ENCODE results near the gene EBP. TPM values are rescaled to one million over a fixed set of nuclear protein-coding genes. Genes with fewer than 3 reads are reported as not detected.

EBP gene
- total and polyA plus RNA-seq, 9 of the 15 experiments (the other 6 are each of a cell fraction or from before 2014, with no cell fraction given) = 228 to 987 (median 274) TPM

GRCh38 chrX:48573690-48574269, 52.2 kb downstream of the EBP start (continued):
- peak; percentile 98 for TF ChIP-seq ZNF740 (CRISPR knock-in tag; IDR thresholded peaks at IDR 0.05)
- TF ChIP-seq ZNF740 (tag; IDR thresholded peaks at IDR 0.05) = no peak; a peak in 1 of 4 replicates
- no peak for TF ChIP-seq ZFP30 (CRISPR knock-in tag; IDR thresholded peaks at IDR 0.05; ENCODE audit: borderline replicate concordance)
- peak; percentile 86 for TF ChIP-seq KHSRP (IDR thresholded peaks at IDR 0.05)
- TF ChIP-seq, protein P1, sequence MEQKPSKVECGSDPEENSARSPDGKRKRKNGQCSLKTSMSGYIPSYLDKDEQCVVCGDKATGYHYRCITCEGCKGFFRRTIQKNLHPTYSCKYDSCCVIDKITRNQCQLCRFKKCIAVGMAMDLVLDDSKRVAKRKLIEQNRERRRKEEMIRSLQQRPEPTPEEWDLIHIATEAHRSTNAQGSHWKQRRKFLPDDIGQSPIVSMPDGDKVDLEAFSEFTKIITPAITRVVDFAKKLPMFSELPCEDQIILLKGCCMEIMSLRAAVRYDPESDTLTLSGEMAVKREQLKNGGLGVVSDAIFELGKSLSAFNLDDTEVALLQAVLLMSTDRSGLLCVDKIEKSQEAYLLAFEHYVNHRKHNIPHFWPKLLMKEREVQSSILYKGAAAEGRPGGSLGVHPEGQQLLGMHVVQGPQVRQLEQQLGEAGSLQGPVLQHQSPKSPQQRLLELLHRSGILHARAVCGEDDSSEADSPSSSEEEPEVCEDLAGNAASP (IDR thresholded peaks at IDR 0.05) = no peak
- TF ChIP-seq CREM (IDR thresholded peaks at IDR 0.05; ENCODE audit: low read depth) = peak; percentile 87
- TF ChIP-seq MEF2D (tag; conservative IDR thresholded peaks at IDR 0.05; ENCODE audit: low read depth) = peak; percentile 55; the same call in 1 of the 2 replicates
- peak; percentile 96 for TF ChIP-seq NFIC (IDR thresholded peaks at IDR 0.05)
- no peak for TF ChIP-seq PURB (CRISPR knock-in tag; IDR thresholded peaks at IDR 0.05; ENCODE audit: low read depth)
- no peak for TF ChIP-seq COPS2 (conservative IDR thresholded peaks at IDR 0.05)
- no peak for TF ChIP-seq C11orf30 (IDR thresholded peaks at IDR 0.05; ENCODE audit: low read depth)
- no peak for TF ChIP-seq HOXB6 (CRISPR knock-in tag; IDR thresholded peaks at IDR 0.05; ENCODE audit: borderline replicate concordance)
- TF ChIP-seq ATF3 (IDR thresholded peaks at IDR 0.05) = peak; percentile 96
- TF ChIP-seq ATF3 (CRISPR knock-in tag; conservative IDR thresholded peaks at IDR 0.05) = no peak
- TF ChIP-seq PHTF2 (CRISPR knock-in tag; IDR thresholded peaks at IDR 0.05) = no peak
- TF ChIP-seq, protein P2, sequence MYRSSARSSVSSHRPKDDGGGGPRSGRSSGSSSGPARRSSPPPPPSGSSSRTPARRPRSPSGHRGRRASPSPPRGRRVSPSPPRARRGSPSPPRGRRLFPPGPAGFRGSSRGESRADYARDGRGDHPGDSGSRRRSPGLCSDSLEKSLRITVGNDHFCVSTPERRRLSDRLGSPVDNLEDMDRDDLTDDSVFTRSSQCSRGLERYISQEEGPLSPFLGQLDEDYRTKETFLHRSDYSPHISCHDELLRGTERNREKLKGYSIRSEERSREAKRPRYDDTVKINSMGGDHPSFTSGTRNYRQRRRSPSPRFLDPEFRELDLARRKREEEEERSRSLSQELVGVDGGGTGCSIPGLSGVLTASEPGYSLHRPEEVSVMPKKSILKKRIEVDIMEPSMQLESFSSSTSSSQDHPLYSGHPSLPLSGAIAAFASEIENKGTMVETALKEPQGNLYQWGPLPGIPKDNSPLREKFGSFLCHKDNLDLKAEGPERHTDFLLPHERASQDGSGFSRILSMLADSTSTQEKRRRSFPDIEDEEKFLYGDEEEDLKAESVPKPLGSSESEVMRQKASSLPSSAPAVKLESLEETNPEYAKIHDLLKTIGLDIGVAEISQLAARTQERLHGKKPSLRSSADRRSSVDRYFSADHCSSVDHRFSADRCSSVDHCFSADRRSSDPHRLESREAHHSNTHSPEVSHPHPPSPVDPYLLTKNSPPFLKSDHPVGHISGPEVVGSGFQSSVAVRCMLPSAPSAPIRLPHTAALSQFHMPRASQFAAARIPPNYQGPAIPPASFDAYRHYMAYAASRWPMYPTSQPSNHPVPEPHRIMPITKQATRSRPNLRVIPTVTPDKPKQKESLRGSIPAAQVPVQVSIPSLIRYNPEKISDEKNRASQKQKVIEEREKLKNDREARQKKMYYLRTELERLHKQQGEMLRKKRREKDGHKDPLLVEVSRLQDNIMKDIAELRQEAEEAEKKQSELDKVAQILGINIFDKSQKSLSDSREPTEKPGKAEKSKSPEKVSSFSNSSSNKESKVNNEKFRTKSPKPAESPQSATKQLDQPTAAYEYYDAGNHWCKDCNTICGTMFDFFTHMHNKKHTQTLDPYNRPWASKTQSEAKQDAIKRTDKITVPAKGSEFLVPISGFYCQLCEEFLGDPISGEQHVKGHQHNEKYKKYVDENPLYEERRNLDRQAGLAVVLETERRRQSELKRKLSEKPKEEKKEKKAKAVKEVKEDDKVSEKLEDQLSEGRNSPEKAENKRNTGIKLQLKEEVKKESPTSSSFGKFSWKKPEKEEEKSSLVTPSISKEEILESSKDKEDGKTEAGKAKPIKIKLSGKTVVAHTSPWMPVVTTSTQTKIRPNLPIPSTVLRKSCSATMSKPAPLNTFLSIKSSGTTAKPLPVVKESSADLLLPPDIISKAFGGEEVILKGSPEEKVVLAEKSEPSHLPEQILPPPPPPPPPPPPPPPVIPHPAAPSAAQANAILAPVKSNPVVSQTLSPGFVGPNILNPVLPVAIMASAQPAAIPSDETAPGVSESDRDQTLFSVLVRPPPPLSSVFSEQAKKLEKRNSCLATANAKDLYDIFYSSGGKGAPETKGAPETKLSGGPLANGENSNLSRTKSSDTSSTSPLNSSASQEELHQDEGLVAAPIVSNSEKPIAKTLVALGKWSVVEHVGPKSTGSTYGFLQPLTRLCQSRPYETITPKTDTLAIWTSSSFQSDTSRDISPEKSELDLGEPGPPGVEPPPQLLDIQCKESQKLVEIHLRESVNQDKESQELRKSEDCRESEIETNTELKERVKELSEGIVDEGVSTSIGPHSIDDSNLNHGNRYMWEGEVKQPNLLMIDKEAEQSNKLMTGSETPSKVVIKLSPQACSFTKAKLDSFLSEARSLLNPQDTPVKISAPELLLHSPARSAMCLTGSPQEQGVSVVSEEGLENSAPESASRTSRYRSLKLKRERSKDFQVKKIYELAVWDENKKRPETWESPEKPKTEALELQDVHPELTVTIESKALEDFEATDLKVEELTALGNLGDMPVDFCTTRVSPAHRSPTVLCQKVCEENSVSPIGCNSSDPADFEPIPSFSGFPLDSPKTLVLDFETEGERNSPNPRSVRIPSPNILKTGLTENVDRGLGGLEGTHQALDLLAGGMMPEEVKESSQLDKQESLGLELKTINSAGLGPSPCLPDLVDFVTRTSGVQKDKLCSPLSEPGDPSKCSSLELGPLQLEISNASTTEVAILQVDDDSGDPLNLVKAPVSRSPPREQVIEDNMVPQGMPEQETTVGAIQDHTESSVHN (IDR thresholded peaks at IDR 0.05; ENCODE audit: borderline replicate concordance in 1 of 2, low read depth in 1 of 2) = peak in 1 of 2 experiments; percentile 98; a peak in 2 of 4 replicates
